DMS53 treated with DMSO at 0.1 percent for 48 hours (cell line): ENCODE data around the gene ZDHHC17.

Experiments
- DNase-seq: peaks from one replicate; lab custom pipeline; 2025; ENCODE audit not compliant: unreplicated experiment; lab: John Stamatoyannopoulos, UW

The ZDHHC17 gene

DNA sequence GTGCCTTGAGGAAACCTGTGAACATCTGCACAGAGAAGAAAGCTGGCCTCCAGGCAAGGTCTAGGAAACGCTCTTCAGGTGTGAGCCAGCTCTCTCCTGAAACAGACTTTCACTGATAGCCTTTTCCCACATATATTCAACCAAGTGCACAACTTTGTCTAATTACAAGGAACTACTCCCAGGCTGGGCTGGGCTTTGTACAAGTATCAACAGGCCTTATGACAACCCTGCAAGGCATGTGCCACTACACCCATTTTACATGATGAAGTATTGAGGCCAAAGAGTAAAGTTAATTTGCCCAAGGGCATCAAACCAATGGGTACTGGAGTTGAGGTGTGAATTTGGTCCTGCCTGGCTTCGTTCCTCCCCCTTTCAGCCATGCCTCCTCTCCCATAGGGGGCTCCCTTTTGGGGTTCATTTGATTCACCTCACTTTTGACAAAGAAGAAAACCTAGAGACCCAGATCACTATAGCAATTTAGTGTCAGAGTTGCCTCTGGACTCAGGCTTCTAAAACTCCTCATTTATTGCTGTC lies 112.8 kb downstream of the ZDHHC17 start:
- no peak for DNase-seq

DNA sequence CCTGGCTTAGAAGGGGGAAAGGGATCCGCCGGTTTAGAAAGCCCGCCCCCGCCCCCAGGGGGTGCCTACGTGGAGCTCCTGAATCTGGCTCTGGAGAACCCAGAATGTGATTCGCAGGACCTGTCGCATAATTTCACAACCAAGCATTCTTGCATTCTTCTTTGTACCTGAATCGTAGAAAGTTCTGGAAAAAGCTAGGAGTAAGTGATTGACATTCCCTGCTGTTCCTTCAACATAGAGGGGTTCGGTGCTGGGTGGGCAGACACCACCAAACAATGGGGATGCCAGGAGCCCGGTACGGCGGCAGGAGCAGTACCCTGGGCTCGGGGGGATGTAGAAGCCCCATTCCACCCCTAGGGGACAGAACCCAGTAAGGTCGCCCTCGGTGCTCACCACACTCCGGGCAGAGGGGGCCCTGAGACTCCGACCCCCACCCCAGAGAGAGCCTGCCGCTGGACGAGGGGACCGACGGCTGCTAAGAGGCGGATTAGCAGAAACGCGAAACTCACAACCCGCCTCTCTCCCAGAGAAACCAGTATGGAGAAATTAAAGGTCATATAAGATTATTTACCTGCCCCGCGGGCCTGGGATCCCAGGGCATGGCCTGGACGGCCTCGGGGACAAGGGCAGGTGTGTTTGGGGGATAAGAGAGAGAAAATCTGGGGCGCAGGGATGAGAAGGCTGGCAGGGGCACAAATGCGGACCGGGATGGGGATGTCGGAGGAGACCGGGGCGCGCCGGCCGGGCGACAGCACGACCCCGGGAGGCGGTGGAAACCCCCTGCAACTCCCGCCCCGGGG lies 114.4 kb downstream of the ZDHHC17 start:
- DNase-seq, result peak; percentile 79

DNA sequence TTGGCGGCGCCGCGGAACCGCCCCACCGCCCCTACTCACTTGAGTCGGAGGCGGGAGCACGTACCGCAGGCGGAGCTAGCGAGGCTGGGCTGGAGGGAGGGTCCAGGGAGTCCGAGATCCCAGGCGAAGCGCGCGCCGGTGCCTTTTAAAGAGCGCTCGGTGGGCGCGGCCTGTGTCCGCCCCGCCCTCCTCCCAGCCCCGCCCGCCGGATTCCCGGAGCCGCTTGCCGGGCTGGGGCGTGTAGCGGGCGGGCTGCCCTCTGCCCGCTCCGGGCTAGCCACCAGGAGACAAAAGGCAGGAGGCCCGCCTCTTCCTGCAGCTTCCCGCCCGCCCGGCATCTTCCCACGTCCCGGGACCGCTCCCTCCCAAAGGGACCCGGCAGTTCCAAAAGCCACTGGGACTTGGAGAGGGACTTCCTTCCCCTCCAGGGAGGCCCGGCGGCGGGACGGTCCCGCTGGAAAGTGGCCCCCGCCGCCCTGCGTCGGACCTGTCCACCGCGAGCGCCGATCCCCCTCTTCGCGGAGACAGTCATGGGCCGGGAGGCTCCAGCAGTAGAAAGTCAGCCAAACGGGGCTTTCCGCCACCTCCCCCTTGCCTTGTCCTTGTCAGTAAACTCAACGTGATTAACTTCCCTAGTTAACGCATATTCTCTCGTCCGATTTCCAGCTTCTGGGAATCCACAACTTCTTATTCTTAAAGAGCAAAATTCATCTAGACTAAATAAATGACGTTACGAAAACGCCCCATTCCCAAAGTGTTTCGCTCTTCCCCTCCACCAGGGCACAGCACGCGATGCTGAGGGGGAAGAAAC lies 115.2 kb downstream of the ZDHHC17 start, which contains the start of gene CSRP2:
TSS of gene CSRP2 (minus strand) at position 121 of the 811 bp plus-strand sequence. CDS start 12,759 bp downstream, outside the sequence.
- DNase-seq, result peak; percentile 87

DNA sequence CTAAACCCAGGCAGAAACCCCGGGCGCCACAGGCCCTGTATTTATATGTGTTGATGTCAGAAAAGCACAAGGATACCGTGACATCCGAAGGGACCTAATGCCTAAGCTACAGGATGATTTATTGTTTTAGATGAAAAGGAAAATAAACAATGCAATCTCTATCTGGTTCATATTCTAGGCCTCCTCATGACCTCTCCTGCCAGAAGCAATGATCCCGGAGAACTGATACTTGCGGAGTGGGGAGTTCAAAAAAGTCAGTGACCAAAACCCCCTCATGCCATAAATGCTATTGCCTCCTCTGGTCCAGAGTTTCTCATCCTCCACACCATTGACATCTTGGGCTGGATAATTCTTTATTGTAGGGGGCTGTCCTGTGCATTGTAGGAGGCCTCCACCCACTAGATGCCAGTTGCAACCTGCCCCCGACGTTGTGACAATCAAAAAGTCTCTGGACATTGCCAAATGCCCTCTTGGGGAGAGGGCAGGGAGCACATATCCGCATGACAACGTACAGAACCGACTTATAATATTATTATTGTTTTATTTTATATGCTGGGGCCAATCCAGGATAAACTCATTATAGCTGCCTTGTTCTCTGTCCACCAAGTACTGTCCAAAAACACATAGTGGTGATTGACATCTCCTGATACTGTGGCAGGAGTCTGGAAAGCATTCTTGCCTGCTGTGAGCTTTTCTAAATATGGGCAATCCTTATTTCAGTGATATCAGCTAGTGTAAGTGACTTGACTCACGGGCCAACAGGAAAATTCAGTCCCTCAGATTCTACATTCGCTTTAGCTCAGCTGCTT lies 116.0 kb downstream of the ZDHHC17 start:
- no peak for DNase-seq

DNA sequence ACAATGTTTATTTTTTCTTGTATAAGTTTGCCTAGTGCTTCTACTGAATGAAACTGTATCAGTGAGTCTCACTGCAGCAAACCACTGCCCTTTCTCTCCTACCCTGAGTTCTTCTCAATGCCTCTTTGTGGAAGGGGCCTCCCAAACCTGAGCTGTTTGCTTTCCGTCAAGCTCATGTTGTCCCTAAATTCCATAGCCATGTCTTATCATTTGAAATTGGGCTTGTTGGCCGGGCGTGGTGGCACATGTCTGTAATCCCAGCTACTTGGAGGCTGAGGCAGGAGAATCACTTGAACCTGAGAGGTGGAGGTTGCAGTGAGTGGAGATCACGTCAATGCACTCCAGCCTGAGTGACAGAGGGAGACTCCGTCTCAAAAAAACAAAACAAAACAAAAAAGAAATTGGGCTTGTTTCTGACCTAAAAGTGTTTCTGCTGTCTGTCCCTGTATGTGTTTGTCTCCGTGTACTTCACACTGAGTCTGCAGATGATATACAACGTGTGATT lies 116.7 kb downstream of the ZDHHC17 start:
- DNase-seq, result no peak

DNA sequence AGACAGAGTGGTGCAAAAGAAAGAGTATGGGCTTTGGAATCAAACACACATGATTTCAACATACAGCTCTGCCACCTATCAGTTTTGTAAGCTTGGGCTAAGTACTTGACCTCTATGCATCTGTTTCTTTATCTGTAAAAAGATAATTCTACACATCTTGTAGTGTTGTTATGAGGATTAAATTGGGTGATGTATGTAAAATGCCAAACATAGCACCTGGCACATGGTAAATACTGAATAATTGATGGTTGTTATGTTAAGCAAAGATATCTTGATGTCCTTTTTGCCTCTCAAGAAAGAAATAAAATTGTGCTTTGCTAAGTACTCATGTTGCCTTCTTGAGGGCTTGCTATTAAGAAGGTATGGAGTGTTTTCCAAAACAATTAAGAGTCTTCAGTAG lies 117.2 kb downstream of the ZDHHC17 start:
- DNase-seq, result no peak

DNA sequence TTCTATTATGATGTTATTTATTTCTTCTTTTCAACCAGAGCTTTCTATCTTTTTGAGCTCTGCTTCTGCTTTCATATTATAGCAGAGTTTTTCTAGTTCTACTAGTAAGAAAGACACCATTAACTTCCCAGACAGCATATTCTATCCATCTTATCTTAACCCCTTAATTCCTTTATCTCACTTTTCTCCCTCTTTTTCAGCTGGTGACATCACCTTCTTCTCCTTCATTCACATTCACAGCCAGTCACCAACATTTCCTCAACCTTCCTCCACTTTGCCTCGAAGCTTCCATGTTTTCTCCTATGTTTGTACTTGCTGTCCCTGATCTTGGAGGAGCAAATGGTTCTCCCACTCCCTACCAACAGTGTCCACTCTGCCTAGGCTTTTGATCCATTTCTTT lies 118.5 kb downstream of the ZDHHC17 start:
- DNase-seq, result no peak

DNA sequence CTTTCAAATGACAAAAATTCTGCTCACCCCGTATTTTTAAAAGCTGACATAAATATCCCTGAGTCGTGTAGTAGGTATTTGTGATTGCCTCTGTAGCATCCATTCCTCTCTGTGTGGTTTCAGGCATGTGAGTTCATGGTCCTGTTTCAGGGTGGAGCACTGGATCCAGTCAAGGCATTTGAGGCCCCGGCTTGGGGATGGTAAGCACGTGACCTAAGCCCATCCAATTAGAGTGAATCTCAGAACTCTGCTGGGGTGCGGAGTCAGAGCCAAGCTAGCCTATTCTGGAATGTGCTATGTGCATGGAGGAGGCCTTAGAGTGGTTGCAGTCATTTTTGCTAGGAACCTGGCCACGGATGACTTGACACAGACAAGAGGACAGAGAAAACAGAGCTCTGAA lies 119.2 kb downstream of the ZDHHC17 start:
- no peak for DNase-seq

DNA sequence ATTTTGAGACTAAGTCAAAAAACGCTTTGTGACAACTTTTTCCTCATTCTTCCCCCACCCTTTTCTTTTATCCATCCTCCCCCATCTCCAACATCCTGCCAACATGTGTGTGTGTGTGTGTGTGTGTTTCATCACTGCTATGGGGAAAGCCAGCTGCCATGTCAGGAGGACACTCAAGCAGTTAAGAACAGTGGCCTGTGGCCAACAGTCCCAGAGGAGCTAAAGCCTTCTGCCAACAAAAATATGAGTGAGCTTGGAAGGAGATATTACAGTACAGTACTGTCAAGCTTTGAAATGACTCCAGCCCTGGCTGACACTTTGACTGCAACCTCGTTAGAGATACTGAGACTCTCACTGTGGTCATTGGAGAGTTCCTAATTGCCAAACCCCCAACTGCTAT lies 119.9 kb downstream of the ZDHHC17 start:
- DNase-seq, result no peak

DNA sequence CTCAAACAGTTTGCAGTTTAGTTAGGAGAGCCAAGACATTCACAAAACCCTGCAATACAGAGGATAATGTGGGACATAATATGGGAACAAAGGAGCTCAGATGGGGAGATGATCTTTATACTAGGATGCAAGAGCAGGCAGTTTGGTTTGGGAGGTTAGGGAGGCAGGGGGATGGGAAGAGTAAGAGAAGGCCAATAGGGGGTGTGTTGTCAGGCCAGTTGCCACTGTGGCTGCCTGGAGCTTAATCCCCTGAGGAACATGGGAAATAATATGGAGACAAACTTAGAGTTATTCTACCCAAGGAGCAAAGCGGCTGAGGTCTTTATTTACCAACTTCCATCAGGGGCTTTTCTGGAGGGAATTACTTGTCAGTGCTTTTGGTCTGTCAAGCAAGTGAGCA lies 124.9 kb downstream of the ZDHHC17 start:
- no peak for DNase-seq

DNA sequence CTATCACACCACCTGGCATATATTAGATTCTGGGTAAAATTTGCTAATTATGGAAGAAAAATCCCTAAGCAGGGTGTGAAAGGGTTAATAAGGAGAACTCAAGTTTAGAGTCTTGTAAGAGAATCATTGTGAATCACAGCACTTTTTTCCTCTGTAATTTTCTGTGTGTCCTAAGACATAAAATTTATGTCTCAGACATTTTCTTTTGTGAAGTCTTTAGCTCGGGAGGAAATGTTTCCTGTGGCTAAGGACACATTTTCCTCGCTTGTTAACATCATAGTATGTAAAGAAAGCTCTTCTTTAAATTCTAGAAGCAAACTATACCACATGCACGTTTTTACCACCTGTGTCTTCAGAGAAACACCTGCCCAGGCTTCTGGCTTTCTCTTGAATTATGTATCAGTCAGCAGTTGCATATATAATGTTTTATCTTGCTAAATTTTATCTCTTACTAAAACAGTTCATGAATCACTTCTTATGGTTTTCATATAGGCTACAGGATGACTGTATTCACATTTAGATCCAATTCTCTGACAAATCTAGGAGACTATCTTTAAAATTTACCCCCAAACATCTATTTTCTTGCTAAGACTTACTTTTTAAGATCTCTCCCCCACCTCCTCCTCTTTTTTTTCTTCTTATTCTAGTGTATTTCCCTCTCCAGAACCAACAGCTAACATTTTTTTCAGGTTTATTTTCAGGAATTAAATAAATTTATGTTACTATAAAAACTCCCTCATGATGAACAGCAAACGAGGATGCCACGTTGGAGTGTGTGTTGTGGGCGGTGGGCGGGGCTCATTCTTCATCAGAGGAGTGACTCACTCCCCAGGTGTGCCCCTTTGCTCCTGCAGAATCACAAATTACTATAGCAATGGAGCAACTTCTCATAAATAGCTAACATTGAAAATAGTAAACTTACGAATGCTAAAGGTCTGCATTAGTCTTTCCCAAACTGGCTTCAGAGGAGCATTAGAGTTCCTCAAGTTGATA lies 126.5 kb downstream of the ZDHHC17 start:
- DNase-seq, result no peak

DNA sequence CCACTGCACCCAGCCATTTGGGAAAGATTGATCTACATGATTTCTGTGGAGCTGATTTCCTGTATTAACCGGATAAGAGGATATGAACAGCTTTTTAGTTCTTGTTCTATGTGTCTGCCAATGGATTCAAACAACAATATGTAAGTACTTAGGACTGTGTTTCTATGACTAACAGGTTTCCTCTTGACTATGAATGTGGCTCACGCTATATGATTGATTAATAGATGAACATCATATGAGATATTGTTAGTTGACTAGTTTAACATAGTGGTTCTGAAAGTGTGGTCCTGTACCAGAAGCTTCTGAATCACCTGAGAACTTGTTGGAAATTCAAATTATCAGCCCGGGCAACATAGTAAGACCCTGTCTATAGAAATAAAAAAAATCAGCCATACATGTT lies 127.7 kb downstream of the ZDHHC17 start:
- no peak for DNase-seq

DNA sequence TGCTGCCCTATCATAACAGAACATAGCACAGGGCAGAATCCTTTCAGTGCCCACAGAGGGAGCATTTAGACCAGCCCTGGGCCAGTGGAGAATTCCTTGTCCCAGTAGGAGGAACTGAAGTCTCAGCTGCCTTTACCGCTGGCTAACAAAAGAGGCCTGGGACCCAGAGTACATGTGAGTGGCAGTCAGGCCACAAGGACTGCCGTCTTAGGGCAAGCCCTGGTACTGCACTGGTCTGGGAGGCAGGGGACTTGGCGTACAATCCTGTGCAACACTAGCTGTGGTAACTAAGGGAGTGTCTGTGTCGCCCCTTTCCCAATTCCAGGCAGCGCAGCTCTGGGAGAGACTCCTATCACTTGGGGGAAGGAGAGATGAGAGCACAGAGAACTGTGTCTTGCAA lies 131.9 kb downstream of the ZDHHC17 start:
- DNase-seq, result no peak

DNA sequence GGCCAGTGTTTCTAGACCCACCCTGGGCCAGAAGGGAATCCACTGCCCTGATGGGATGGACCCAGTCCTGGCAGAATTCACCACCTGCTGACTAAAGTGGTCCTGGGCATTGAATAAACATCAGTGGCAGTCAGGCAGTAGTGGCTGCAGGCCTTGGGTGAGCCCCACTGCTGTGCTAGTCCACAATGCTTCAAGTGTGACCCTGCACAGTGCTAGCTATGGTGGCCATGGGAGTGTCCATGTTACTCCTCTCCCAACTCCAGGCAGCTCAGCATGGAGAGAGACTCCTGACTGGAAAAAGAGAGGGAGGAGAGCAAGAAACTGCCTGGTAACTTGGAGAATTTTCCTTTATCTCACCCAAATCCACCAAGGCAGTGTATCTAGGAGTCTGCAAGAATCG lies 132.4 kb downstream of the ZDHHC17 start:
- no peak for DNase-seq

DNA sequence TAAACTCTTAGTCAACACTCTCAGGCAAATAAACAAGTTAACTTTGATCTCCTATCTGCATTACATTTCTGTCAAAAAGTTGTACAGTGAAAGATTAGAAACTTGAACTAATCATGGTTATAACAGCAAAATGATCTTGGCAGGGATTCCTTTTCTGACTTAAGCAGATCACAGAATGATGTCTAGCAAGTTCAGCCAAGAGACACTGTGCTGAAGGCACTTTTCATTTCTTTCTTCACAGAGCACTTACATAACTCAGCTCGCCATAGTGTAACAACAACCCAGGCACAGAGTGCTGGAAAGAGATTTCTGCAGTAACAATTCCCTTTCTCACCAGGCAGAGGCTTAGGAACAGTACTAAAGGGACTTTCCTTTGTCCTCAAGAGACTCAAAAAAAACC lies 134.5 kb downstream of the ZDHHC17 start:
- DNase-seq, result no peak

DNA sequence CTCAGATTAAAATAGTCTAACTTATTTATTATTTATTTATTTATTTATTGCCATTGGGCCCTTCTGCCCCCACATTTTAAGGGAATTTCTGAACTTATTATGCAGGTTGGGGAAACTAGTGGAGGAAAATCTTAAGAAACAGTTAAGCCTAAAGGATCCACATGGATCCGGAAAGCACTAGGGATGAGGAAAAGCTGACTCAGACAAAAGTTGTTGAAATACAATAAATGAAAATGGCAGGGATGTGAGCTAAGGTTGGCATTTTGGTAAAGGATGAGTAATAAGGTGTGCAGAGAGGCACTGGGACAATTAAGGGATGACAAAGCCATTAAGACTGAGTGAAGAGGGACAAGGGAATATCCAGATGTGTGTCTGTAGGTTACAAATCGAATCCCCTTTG lies 135.6 kb downstream of the ZDHHC17 start:
- no peak for DNase-seq

DNA sequence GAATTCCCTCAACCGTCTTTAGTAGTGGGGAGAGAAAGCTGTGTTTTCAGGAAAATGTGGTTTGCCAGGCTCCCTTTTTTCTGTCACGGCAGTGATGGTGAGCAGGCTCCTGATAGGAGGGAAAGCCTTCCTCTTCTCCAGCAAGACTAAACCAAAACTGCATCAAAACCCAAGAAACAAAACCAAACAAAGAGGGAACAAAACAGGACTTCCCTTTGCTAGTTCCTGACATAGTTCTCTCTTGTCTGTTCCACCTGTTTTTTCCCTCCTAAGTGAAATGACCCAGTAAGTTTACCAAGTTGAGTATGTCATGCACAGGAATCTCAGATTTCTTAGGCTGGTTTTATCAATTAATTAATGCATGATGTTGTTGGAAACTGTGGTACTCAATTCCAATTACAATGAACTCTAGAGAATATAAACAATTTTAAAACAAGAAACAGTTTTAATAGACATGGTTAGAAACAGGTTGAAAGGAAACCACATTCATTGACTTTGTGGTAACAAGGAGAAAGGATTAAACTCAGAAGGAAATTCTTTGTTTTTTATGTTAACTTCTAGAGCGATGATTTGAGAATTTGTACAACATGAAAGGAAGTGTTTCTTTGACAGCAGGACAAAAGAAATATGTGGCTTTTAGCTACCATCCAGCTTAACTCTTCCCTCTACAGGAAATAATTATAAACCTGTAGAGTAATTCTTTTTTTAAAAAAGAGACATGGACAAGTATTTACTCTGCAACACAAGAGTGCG lies 137.9 kb downstream of the ZDHHC17 start:
- no peak for DNase-seq
